Cardiac septum (tissue), 1 donor: ENCODE results near the gene MID1IP1. TPM values are rescaled to one million over a fixed set of nuclear protein-coding genes. Genes with fewer than 3 reads are reported as not detected.

Source experiments
- DNase-seq: peaks from one replicate; pipeline ENCODE4 v3.0.0-alpha.2; 2020; ENCODE audit warnings: low spot score
- intact Hi-C: fragments of 100-400 bp; cut with DNase I; formaldehyde crosslinking; loops from one replicate; pipeline ENCODE4 v1.14.0; 2022
- long read RNA-seq: library from polyadenylated mRNA; unstranded; transcript quantifications from one replicate; pipeline ENCODE4 v2.0.0, GENCODE V29; 2021
- total RNA-seq: library from RNA; stranded (reverse); fragmentation: NEBNext Ultra II Directional; extraction: Animal tissue kit (Norgen Biotek cat#: 25700); gene quantifications from one replicate; pipeline ENCODE4 v1.2.1, GENCODE V29; 2021
- donor health status: DM: no; HTN: no; CAD: no.

MID1IP1 gene
- total RNA-seq = 31.4 TPM
- long read RNA-seq, transcript MID1IP1-201 (2 exons, 2,536 nt) = major isoform, 17 of 31 reads
- long read RNA-seq, partial matches to known transcripts = 0 of 31 reads
- long read RNA-seq, other reads (novel, unspliced or antisense) = 14 of 31 reads

- intact Hi-C loops = loop anchor here (5.0 to 10.0 kb wide), 3 partner anchors 134 to 354 kb away; no protein-coding TSS in a partner anchor
- peak; percentile 93 for DNase-seq
Measured at GRCh38 chrX:38800981-38801845, at the start of gene MID1IP1. TSS of gene MID1IP1 (plus strand) at chrX:38801459. CDS start at chrX:38804947, 3,488 bp downstream.

GRCh38 chrX:38754102-38754790 is 47.0 kb upstream of the MID1IP1 start:
- DNase-seq = no peak
- intact Hi-C loops = loop anchor here (10.0 kb wide), 1 partner anchor 491 kb away; no protein-coding TSS in a partner anchor

- intact Hi-C loops = loop anchor here (10.0 kb wide), 1 partner anchor 490 kb away; no protein-coding TSS in a partner anchor
- no peak for DNase-seq
Measured at GRCh38 chrX:38754818-38755718, 46.2 kb upstream of the MID1IP1 start.

DNA sequence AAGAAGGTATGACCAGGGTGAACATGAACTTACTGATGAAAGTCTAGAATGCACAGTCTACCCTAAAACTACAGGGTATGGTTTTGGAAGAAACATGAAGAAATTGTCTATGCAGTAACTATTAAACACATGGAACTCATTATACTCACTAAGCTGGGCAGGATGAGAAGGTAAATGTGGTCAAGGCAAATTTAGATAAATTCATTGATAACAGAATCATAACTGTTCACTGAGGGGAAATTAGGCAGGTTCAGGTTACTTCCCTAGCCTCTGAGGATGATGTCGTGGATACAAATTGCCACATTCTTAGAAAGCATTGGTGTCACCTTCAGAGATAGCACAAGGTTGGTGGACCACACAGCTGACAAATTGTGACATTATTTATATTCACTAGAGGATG is 40.4 kb upstream of the MID1IP1 start:
- no peak for DNase-seq
- intact Hi-C loops = no loop called here

DNA sequence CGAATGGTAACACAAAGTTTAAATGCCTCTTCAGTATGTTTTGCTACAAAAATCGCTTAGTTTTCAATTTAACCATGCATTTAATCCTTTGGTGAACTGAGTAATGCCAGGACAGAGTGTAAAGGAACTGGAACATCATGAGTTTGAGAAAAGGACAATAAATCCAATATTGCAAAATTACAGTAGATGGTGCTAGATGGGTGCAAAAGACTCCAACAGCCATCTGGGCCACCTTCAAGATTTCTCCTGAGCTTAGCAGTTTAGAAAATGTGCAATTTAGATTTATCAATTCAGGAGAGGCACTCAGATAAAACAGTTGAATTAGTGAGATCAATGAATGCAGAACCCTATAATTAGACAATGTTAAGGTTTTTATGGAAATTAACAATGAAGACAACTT is 33.2 kb upstream of the MID1IP1 start:
- intact Hi-C loops = loop anchor here (5.0 kb wide), 1 partner anchor 384 kb away; no protein-coding TSS in a partner anchor
- DNase-seq = no peak

DNA sequence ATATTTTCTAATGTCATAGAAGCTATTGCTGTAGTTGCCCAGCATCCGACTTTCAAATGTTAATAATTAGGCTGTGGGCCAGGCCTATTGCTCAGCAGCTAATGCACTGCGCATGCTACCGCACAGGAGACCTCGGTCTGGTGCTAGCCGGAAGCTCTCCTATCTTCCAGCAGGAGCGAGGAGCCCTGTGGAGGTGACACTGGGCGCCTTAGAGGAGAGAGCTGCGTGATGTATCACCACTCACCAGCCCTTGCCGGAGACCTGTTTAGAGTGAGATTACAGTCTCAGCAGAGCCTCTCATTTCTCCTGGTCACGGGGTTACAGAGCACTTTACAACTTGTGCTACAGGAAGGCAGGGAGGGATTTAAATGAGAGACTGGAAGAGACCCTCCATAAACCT is 31.1 kb upstream of the MID1IP1 start:
- intact Hi-C loops = no loop called here
- no peak for DNase-seq

DNA sequence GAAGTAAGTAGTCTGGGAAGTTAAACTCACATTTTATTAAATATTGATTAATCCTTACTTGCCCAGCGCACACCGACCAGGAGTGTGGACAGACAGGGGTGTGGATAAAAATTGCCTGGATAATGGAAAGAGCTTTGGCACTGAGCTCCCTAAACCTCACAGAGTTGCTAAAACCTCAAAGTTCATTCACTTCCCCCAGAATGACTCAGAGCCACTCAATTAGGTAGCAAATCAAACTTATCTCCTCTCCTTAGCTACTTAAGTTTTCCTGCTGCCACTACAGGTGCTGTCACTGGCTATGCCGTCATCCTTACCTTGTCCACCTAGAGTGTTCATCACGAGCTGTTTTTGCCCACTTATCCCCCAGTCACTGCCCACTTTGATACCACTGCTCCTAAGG is 27.0 kb upstream of the MID1IP1 start:
- DNase-seq = no peak
- intact Hi-C loops = no loop called here

- DNase-seq = no peak
- intact Hi-C loops = no loop called here
Measured at GRCh38 chrX:38796946-38797345, 4.3 kb upstream of the MID1IP1 start.

DNA sequence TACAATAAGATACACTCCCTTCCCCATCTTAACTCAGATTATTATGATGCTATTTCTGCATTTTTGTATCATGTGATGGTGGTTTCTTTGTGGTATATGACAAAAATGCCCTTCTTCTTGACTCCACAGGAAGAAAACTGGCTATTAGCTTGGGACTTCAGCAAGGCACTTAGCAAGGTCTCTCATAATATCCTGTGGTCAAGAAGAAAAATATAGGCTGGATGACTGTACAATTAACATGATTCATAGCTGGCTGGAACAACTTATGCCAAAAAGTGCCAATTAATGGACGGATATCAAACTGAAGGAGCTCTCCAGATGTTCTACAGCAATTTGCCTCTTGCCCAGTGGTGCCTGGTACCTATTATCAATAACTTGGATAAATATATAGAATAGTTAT is 2.3 kb upstream of the MID1IP1 start:
- intact Hi-C loops = no loop called here
- DNase-seq = no peak

GRCh38 chrX:38799995-38800580 is 1.2 kb upstream of the MID1IP1 start:
- DNase-seq = no peak
- intact Hi-C loops = loop anchor here (5.0 to 10.0 kb wide), 3 partner anchors 135 to 355 kb away; no protein-coding TSS in a partner anchor

GRCh38 chrX:38803243-38803587 is 2.0 kb downstream of the MID1IP1 start:
- intact Hi-C loops = loop anchor here (5.0 to 10.0 kb wide), 3 partner anchors 132 to 352 kb away; no protein-coding TSS in a partner anchor
- DNase-seq = no peak

- DNase-seq = peak; percentile 92
- intact Hi-C loops = loop anchor here (5.0 to 10.0 kb wide), 3 partner anchors 131 to 351 kb away; no protein-coding TSS in a partner anchor
Measured at GRCh38 chrX:38803588-38804431, 2.6 kb downstream of the MID1IP1 start.

- DNase-seq = no peak
- intact Hi-C loops = loop anchor here (5.0 to 10.0 kb wide), 3 partner anchors 130 to 350 kb away; no protein-coding TSS in a partner anchor
Measured at GRCh38 chrX:38804432-38804681, 3.1 kb downstream of the MID1IP1 start.

DNA sequence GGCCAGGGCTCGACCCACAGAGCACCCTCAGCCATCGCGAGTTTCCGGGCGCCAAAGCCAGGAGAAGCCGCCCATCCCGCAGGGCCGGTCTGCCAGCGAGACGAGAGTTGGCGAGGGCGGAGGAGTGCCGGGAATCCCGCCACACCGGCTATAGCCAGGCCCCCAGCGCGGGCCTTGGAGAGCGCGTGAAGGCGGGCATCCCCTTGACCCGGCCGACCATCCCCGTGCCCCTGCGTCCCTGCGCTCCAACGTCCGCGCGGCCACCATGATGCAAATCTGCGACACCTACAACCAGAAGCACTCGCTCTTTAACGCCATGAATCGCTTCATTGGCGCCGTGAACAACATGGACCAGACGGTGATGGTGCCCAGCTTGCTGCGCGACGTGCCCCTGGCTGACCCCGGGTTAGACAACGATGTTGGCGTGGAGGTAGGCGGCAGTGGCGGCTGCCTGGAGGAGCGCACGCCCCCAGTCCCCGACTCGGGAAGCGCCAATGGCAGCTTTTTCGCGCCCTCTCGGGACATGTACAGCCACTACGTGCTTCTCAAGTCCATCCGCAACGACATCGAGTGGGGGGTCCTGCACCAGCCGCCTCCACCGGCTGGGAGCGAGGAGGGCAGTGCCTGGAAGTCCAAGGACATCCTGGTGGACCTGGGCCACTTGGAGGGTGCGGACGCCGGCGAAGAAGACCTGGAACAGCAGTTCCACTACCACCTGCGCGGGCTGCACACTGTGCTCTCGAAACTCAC is 3.6 kb downstream of the MID1IP1 start:
- intact Hi-C loops = loop anchor here (5.0 to 10.0 kb wide), 4 partner anchors 42 to 350 kb away; no protein-coding TSS in a partner anchor
- no peak for DNase-seq

- peak; percentile 85 for DNase-seq
- intact Hi-C loops = loop anchor here (5.0 to 10.0 kb wide), 3 partner anchors 42 to 349 kb away; no protein-coding TSS in a partner anchor
Measured at GRCh38 chrX:38805432-38806389, 4.5 kb downstream of the MID1IP1 start.
